Activated T-helper 17 cell treated with anti-CD3 and anti-CD28 coated beads, Interleukin-2, amount 50 U/mL, for 72 hours (primary cell): ENCODE results near the gene EBF3. TPM values are rescaled to one million over a fixed set of nuclear protein-coding genes. Genes with fewer than 3 reads are reported as not detected.

Experiments
- ATAC-seq: fragments of 150-1000 bp; cut with Tn5 transposase; replicated peaks from 2 replicates; pipeline ENCODE4 v1.10.0; 2021; ENCODE audit warnings: mild to moderate bottlenecking, moderate library complexity
- H3K27ac Mint-ChIP-seq: one replicate; pipeline ENCODE4 v1.8.0; 2022; ENCODE audit warnings: mixed read lengths
- H3K27me3 Mint-ChIP-seq: one replicate; pipeline ENCODE4 v1.8.0; 2022; ENCODE audit warnings: mixed read lengths
- H3K36me3 Mint-ChIP-seq: one replicate; pipeline ENCODE4 v1.8.0; 2022; ENCODE audit warnings: low read depth, mild to moderate bottlenecking, mixed read lengths
- H3K4me1 Mint-ChIP-seq: one replicate; pipeline ENCODE4 v1.8.0; 2022; ENCODE audit warnings: mixed read lengths
- H3K4me3 Mint-ChIP-seq: one replicate; pipeline ENCODE4 v1.8.0; 2022; ENCODE audit warnings: mild to moderate bottlenecking, mixed read lengths
- H3K9me3 Mint-ChIP-seq: one replicate; pipeline ENCODE4 v1.8.0; 2022; ENCODE audit warnings: mixed read lengths
- total RNA-seq, 2 donors: library from RNA; stranded (reverse); gene quantifications; one replicate each; pipeline ENCODE4 v1.2.3, GENCODE V29; 2022

EBF3 gene
- total RNA-seq, 2 donors from 2014 or later = not detected

DNA sequence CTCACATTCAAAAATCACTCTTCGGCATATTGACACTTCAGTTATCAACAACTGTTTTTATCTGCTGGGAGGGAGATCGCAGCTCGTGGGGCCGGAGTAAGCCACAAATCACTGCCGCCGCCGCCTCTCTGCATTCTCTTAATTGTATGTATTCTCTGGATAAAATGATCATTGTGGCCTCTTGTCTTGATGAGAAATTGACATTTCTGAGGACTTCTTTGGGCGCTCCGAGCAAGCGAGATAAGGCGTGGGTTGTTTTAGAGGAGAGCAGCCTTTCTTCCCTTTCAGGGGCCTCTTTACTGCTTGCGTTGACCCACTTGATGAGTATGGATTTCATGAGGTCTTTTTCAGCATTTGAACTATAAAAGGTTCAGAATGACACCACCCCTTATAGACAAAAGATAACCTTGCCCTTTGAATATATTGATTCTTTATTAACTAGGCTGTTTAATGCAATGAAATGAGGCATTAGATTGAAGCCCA lies 130.6 kb downstream of the EBF3 start:
- Mint-ChIP-seq H3K4me1 (no peaks in the 10 kb centered on the region), H3K36me3 (no peaks in the 10 kb centered on the region), H3K27me3 (no peaks in the 10 kb centered on the region), H3K4me3 (no peak overlapping the region), H3K9me3 (no peaks in the 10 kb centered on the region), H3K27ac (no peak overlapping the region)
- no peak for ATAC-seq

DNA sequence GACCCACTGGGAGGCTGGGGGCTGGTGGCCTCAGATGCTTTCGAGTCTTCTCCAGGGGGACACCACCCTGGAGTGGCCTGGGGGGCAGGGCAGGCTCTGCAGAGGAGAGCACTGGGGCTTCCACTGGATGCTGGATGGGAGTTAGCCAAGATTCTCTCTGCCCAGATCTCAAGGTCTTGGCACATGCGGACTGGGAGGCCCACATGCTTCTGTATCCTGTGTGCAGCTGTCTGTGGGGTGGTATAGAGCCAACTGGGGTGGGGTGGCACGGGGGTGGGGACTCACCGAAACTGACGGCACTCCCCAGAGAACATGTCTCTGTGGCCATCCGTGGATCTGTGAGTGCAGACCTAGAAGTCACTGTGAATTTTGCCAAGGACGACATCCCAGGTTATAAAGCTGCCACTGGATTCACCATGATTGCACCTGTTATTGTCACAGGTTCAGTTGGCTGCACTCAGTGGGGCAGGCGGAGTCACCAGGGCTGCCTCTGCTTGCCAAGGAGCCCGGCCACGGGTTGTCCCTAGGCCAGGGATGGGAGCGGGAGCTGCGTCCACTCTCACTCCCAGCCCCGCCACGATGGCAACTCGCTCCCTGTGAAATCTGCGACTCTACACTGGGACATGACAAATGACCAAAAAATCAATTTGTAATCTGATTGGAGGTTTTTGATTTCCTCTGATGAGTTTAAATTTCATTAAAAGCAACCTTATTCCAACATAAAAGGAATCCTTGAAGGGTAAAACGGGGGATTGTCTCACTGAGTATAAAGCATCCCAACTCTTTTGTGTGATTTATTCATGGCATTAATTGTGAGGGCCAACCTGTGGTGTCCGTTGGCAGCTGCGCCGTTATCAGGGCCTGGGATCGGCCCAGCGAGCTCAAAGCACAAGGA lies 131.3 kb downstream of the EBF3 start:
- ATAC-seq = no peak
- no peaks in the 10 kb centered on the region for H3K27me3 Mint-ChIP-seq
- no peak overlapping the region for H3K4me3 Mint-ChIP-seq
- H3K27ac Mint-ChIP-seq = no peak overlapping the region
- no peaks in the 10 kb centered on the region for H3K9me3 Mint-ChIP-seq
- no peaks in the 10 kb centered on the region for H3K36me3 Mint-ChIP-seq
- no peaks in the 10 kb centered on the region for H3K4me1 Mint-ChIP-seq

DNA sequence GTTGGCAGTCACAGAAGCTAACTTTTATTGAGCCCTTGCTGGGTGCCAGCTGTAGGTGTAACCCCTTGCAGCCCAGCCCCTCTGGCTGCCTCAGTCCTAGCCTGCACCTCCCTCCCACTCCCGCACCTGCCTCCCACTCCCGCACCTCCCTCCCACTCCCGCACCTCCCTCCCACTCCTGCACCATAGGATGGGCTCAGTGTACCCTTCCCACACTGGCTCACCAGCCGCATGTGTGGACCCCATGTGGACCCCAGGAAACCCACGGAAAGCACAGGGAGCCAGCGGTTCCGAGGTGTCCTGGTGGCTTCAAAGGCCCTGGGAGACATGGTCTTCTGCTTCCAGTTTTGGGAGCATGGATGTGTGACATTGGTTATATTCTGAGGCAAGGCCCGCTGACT lies 132.9 kb downstream of the EBF3 start:
- no peaks in the 10 kb centered on the region for H3K4me1 Mint-ChIP-seq
- no peaks in the 10 kb centered on the region for H3K36me3 Mint-ChIP-seq
- no peak overlapping the region for H3K4me3 Mint-ChIP-seq
- H3K9me3 Mint-ChIP-seq = no peaks in the 10 kb centered on the region
- no peak overlapping the region for H3K27ac Mint-ChIP-seq
- no peaks in the 10 kb centered on the region for H3K27me3 Mint-ChIP-seq
- no peak for ATAC-seq

DNA sequence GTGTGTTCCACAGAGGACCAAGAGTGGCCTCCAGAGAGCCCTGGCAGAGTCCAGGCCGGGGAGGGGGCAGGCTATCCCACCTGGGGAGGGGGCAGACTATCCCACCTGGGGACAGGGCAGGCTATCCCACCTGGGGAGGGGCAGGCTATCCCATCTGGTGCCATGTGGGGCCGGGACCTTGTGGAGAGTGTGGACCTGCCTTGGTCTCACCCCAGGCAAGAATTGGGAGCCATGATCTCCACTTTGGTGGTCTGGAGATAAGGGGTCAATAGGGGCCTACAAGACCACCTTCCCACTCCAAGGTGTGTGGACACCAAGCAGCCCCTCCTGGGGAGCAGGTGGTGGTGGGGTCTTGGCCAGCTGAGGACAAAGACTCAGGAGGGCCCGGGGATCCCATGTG lies 138.2 kb downstream of the EBF3 start:
- ATAC-seq = no peak
- no peaks in the 10 kb centered on the region for H3K36me3 Mint-ChIP-seq
- H3K27me3 Mint-ChIP-seq = peaks cover 7% of the 10 kb centered on the region
- H3K27ac Mint-ChIP-seq = no peak overlapping the region
- no peaks in the 10 kb centered on the region for H3K9me3 Mint-ChIP-seq
- H3K4me3 Mint-ChIP-seq = no peak overlapping the region
- H3K4me1 Mint-ChIP-seq = no peaks in the 10 kb centered on the region

DNA sequence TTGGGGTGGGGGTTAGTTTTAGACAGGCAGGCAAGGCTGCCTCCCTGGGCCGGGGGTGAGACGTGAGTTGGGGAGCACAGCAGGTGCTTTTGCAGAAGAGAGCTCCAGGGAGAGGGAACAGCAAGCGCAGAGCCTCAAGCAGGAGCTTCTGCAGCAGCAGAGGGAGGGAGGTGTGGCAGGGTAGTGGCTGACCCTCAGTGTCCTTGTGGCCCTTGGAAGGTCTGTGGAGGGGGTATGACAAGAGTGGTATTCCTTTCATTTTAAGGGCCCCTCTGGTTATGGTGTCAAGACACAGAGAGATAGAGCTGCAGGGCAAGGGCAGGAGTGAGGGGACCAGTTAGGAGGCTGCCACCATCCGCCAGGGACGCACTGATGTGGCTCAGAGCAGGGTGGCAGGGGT lies 138.9 kb downstream of the EBF3 start:
- no peak for ATAC-seq
- Mint-ChIP-seq H3K27ac (no peak overlapping the region), H3K4me1 (no peaks in the 10 kb centered on the region), H3K9me3 (no peaks in the 10 kb centered on the region), H3K4me3 (no peak overlapping the region), H3K27me3 (peaks cover 7% of the 10 kb centered on the region), H3K36me3 (no peaks in the 10 kb centered on the region)

DNA sequence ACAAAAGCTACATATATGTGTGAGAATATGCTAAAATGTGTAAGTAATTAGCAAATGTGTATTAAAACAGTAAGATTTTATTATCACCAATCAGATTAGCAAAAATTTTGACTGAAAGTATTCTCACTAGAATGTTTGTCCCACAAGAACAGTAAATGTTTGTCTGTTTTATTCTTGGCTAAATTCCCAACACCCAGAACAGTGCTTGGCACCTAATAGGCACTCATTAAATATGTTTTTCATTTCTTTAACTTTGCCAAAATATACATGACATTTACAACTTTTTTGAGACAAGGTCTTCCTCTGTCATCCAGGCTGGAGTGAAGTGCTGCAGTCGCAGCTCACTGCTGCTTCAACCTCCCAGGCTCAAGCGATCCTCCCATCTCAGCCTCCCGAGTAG lies 143.6 kb downstream of the EBF3 start:
- H3K9me3 Mint-ChIP-seq = peaks cover 3% of the 10 kb centered on the region
- H3K27me3 Mint-ChIP-seq = peaks cover 7% of the 10 kb centered on the region
- no peak overlapping the region for H3K27ac Mint-ChIP-seq
- no peaks in the 10 kb centered on the region for H3K36me3 Mint-ChIP-seq
- H3K4me1 Mint-ChIP-seq = no peaks in the 10 kb centered on the region
- no peak for ATAC-seq
- H3K4me3 Mint-ChIP-seq = no peak overlapping the region

DNA sequence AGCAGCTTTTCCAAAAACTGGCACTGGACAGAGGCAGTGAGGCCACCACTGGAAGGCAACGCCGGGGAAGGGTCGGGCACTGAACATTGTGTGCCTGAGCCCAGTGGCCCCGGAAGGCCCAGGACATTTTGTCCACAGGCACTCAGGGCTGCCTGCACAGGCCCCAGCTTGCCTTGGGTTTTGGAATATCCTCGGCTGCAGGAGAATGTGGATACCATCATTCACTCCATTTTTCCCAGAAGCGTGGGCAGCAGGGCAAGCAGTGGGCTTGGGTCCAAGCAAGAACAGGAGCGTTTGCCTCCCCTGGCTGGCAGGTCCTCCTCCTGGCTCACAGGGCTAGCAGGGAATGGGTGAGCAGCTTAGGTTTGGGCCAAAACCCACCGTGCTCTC lies 147.4 kb downstream of the EBF3 start:
- H3K27me3 Mint-ChIP-seq = peaks cover 11% of the 10 kb centered on the region
- no peaks in the 10 kb centered on the region for H3K4me1 Mint-ChIP-seq
- H3K36me3 Mint-ChIP-seq = no peaks in the 10 kb centered on the region

DNA sequence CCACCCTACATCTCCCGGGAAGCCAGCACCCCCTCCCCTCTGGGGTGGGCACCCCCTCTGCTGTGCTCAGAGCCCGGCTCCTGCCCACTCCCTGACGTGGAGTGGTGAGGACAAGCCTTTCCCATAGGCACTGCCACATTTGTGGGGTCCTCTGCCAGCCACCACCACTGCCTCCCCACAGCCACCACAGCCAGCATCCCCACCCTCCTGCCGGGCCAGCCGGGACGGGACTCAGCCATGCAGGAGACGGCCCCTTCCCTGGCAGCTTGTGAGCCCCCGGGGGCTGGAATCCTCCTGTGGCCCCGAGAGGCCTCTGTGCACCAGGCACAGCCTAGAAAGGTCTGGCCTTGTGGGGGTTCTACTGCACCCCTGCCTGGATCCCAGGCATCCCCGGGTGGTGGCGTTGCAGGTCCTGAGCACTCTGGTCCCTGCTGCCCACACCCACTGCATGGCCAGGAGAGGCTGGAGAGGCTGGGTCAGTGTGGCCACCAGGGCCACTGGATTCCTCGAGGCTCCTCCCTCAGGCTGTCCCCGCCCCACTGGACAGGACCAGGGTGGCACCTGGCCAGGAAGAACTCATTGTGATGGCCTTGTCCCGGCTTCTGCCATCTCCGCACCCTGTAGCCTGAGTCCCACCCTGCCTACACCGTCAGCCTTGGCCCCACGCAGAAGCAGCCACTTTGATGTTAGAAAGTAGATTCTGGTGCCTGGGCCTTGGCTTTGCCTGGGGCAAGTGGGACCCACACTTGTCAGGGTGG lies 148.0 kb downstream of the EBF3 start:
- H3K36me3 Mint-ChIP-seq = no peaks in the 10 kb centered on the region
- H3K4me3 Mint-ChIP-seq = no peak overlapping the region
- H3K27ac Mint-ChIP-seq = no peak overlapping the region
- H3K9me3 Mint-ChIP-seq = peaks cover 3% of the 10 kb centered on the region
- peaks cover 11% of the 10 kb centered on the region for H3K27me3 Mint-ChIP-seq
- ATAC-seq = no peak
- no peaks in the 10 kb centered on the region for H3K4me1 Mint-ChIP-seq

More for the DNA sequence above, 147.4 kb downstream of the EBF3 start:
- H3K27ac Mint-ChIP-seq = no peak overlapping the region
- no peak overlapping the region for H3K4me3 Mint-ChIP-seq
- peaks cover 3% of the 10 kb centered on the region for H3K9me3 Mint-ChIP-seq
- no peak for ATAC-seq

DNA sequence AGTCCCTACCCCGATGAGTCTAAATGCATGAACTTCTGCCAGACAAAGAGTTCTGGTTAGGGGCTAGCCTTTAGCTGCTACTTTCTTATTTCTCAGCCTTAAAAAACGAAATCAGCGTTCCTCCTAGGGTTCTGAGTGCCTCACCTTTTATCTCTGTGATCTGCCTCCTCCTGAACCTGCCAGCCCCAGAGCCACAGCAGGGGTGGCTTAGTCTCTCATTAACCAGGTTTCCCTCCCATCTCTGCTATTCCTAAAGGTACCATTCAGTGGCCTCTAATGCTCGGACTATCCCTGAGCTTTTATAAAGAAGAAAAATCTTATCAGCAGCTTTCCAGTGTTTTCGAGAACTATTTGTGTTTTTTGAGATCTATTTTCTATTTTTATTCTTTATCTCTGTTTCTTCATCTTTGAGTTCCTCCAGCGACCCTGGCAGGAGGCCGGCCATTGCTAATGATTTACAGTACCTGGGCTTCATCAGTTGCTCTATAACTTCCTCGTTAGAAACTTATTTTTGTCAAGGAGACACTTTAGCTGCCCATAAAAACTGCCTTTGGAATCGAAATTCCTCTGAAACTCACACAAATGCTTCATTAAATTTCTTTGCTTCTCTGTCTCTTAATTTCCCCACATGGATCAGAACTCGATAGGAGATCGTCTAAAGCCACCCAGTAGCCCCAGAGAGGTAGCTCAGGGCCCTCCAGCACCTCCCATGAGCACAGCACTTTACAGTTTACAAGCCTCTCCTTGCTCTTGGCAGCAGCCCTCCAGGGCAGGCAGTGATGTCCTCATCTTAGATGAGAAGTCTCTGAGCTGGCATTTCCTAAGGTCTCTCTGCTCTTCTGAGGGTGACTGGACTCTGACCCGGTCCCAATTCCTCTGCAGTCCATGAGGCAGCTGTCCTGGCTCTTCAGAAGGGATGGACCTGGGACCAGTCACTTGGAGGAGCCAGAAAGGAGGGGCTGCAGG lies 149.1 kb downstream of the EBF3 start:
- no peak for ATAC-seq
- Mint-ChIP-seq H3K4me1 (no peaks in the 10 kb centered on the region), H3K27ac (no peak overlapping the region), H3K4me3 (no peak overlapping the region), H3K27me3 (peaks cover 11% of the 10 kb centered on the region), H3K36me3 (no peaks in the 10 kb centered on the region), H3K9me3 (peaks cover 3% of the 10 kb centered on the region)

DNA sequence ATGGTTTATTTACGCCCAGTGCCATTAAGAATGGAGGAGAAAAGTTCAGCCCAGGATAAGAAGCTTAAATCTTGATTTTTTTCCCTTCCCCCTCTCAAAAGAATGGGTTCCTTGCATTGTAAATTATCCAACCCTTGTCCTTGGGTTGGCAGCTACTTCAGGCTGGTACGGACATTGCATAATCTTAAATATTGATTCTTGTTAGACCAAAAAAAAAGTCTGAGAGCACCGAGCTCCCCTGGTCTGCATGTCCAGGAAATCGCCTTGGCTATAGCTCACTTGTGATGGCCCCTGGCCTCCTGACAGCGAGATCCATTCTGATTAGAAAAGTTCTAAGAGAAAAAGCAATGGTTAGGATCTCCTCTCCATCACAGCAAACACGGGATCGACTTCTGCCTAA lies 151.7 kb downstream of the EBF3 start:
- Mint-ChIP-seq H3K36me3 (no peaks in the 10 kb centered on the region), H3K4me1 (no peaks in the 10 kb centered on the region), H3K27me3 (peaks cover 11% of the 10 kb centered on the region), H3K9me3 (no peaks in the 10 kb centered on the region), H3K4me3 (no peak overlapping the region), H3K27ac (no peak overlapping the region)
- no peak for ATAC-seq

DNA sequence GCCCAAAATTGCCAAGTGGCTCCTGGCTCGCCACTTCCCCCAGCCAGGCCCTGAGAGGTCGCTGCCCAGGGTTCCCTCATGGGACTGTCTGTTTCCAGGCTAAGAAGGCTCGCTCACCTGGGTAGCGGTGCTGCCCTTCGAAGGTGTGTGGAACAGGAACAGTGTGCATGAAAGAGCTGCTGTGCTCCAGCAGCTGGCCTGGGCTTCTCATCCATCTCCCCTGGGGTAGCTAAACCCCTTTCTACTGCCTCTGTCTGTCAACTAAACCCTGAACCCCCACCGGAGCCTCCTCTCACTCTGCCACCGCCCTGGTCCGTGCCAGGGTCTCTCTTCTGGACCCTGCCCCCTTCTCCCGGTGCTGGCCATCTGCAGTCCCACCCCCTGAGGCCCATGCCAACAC lies 152.9 kb downstream of the EBF3 start:
- Mint-ChIP-seq H3K4me1 (no peaks in the 10 kb centered on the region), H3K36me3 (no peaks in the 10 kb centered on the region), H3K9me3 (peaks cover 4% of the 10 kb centered on the region), H3K27me3 (peaks cover 11% of the 10 kb centered on the region), H3K27ac (no peak overlapping the region), H3K4me3 (no peak overlapping the region)
- no peak for ATAC-seq

DNA sequence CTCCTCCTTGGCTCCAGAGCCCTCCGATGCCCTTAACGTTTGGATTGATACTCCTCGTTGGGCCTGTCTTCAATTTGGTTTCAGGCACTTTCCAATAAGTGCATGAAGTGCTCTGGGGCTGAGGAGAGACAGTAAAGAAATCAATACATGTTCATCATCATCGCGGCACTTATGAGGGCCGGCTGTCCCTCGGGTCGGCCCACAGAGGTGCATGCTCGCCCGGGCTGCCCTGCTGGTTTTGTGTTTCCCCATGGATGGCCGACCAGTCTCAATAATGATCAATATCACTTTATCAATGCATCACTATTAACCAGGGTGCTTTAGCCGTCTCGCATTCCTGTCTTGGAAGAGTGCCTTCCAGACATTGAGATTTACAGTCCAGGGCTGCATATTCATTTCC lies 154.2 kb downstream of the EBF3 start:
- no peak overlapping the region for H3K27ac Mint-ChIP-seq
- peaks cover 4% of the 10 kb centered on the region for H3K9me3 Mint-ChIP-seq
- H3K36me3 Mint-ChIP-seq = no peaks in the 10 kb centered on the region
- no peak overlapping the region for H3K4me3 Mint-ChIP-seq
- no peaks in the 10 kb centered on the region for H3K4me1 Mint-ChIP-seq
- ATAC-seq = no peak
- peaks cover 6% of the 10 kb centered on the region for H3K27me3 Mint-ChIP-seq

DNA sequence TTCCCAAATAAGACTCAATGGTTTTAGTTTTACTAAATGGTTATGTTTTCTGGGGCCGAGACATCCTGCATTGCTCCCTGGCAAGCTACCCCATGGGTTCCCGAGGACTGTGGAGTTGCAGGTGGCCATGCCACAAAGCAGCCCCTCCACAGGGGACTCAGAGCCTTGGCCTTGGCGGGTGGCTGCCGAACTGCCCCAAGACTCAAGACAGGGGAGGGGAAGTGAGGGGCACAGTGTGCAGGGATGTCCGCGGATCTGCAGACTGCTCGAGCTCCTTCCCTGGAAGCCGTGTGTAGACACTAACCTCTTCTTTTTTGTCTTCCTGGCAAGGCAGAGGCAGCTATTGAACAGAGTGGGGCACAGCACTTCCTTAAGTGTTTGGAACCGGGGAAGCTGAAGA lies 154.6 kb downstream of the EBF3 start:
- no peaks in the 10 kb centered on the region for H3K4me1 Mint-ChIP-seq
- H3K27me3 Mint-ChIP-seq = peaks cover 3% of the 10 kb centered on the region
- H3K27ac Mint-ChIP-seq = no peak overlapping the region
- H3K9me3 Mint-ChIP-seq = peaks cover 7% of the 10 kb centered on the region
- ATAC-seq = no peak
- H3K36me3 Mint-ChIP-seq = no peaks in the 10 kb centered on the region
- no peak overlapping the region for H3K4me3 Mint-ChIP-seq
